SJCRH30 (cell line): Measurements from ENCODE around the gene BIRC6. TPM values are rescaled to one million over a fixed set of nuclear protein-coding genes. Genes with fewer than 3 reads are reported as not detected.
A peak's percentile ranks its signal among the peaks of the same experiment; 100 is the strongest.
"Not testable (repeated sequence)": the region's sequence is repeated elsewhere in the genome, so short reads cannot be mapped to it uniquely, and the experiment has no call there.

Experiments
- DNase-seq, 2 experiments: peaks; one replicate each; pipeline ENCODE4 v3.0.0-alpha.2; 2015 to 2020
- H3K27ac ChIP-seq: fragments of 250-450 bp; sonication (Bioruptor Pico); 2 replicates; pipeline ENCODE4 v1.5.1; 2020; ENCODE audit warnings: mild to moderate bottlenecking, moderate library complexity
- H3K27me3 ChIP-seq: fragments of 250-450 bp; sonication (Bioruptor Pico); 2 replicates; pipeline ENCODE4 v1.5.1; 2020; ENCODE audit warnings: mild to moderate bottlenecking, moderate library complexity
- H3K36me3 ChIP-seq: fragments of 250-450 bp; sonication (Bioruptor Pico); 2 replicates; pipeline ENCODE4 v1.5.1; 2020; ENCODE audit warnings: mild to moderate bottlenecking, moderate library complexity
- H3K4me1 ChIP-seq: fragments of 250-450 bp; sonication (Bioruptor Pico); 2 replicates; pipeline ENCODE4 v1.5.1; 2020; ENCODE audit warnings: mild to moderate bottlenecking, moderate library complexity
- H3K4me3 ChIP-seq: fragments of 250-450 bp; sonication (Bioruptor Pico); 2 replicates; pipeline ENCODE4 v1.5.1; 2020; ENCODE audit warnings: mild to moderate bottlenecking, moderate library complexity
- H3K9me3 ChIP-seq: fragments of 250-450 bp; sonication (Bioruptor Pico); replicated peaks from 2 replicates; pipeline ENCODE4 v1.5.1; 2020; ENCODE audit warnings: mild to moderate bottlenecking, moderate library complexity
- total RNA-seq: library from RNA; depleted of rRNA; stranded (reverse); fragments of >200 nt; shearing (Covaris generic); gene quantifications from 2 replicates; pipeline ENCODE4 v1.2.3, GENCODE V29; 2014

Gene BIRC6
- total RNA-seq, 1 experiment from 2014 or later: 113 TPM

DNA sequence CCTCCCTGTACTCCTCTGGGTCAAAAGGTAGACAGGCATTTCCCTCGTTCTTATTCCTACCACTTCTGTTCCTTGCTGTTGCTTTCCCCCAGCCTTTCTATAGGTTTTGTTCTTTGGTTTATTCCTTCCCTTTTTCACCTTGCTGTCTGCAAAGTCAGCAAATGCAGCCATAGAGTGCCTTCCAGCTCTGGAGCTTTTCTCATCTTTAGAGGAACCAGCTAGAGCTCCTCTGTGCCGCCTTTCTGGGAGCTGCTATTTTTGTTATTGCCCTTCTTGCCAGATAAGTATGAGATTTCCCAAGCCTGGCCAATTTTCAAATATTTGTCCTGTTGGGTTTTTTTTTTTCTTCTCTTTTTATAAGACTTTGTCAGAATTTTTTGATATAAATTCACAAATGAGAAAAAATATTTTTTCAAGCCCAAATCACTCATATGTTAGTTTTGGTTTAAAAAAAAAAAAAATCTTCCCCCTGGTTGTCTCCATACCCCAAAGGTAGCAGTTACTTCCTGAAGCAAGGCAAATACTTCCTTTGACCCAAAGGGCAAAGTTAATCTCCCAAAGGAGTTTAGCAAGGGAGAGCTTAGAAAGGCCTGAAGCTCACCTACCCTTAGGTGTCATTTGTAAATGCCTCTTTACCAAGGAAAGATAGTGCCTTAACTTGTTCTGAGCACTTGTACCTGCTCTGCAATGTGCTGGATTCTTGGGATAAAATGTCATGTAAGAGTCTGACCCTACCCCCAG lies 265.9 kb downstream of the BIRC6 start:
- H3K4me1 ChIP-seq: 0 out of 2 replicates have a peak, but pooled peaks cover 3% of the 10 kb centered on the region
- no peak for DNase-seq
- H3K4me3 ChIP-seq: no peak overlapping the region
- H3K27me3 ChIP-seq: no peaks in the 10 kb centered on the region
- no peak overlapping the region for H3K27ac ChIP-seq
- peaks cover 19% of the 10 kb centered on the region; the same call in 1 of the 2 replicates for H3K36me3 ChIP-seq
- no peaks in the 10 kb centered on the region for H3K9me3 ChIP-seq

DNA sequence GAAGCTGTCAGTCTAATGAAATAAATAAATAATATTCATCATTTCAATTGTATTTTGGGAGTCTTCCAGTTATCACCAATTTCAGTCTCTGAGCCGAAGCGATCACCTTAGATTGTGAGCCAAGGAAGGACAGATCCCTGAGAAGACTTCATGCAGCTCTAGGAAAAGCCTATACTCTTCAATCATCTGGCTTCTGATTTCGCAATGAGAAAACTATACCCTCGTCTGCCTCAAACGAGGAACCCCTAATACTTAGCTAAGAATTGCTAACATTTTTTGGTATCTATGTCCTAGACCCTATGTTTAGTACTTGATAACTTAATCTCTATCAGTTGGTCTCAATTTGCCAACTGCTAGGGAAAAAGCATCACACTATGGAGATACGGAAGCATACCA lies 266.5 kb downstream of the BIRC6 start:
- Histone ChIP-seq H3K27me3 (no peaks in the 10 kb centered on the region), H3K27ac (no peak overlapping the region), H3K4me1 (0 out of 2 replicates have a peak, but pooled peaks cover 3% of the 10 kb centered on the region), H3K9me3 (no peaks in the 10 kb centered on the region), H3K36me3 (peaks cover 15% of the 10 kb centered on the region; the same call in 1 of the 2 replicates), H3K4me3 (no peak overlapping the region)
- DNase-seq: no peak

DNA sequence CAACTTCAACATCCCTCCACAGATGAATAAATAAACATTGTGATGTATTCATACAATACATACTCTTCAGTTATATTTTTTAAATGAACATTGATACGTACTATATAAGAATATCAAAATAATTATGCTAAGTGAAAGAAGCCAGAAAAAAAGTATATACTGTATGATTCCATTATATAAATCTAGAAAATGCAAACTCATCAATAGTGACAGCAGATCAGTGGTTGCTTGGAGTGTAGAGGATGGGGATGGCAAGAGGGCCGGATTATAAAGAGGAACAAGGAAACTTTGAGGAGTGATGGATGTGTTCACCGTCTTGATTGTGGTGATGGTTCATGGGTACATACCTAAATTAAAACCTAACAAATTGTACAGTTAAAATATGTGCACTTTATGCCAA lies 268.0 kb downstream of the BIRC6 start:
- no peak for DNase-seq

DNA sequence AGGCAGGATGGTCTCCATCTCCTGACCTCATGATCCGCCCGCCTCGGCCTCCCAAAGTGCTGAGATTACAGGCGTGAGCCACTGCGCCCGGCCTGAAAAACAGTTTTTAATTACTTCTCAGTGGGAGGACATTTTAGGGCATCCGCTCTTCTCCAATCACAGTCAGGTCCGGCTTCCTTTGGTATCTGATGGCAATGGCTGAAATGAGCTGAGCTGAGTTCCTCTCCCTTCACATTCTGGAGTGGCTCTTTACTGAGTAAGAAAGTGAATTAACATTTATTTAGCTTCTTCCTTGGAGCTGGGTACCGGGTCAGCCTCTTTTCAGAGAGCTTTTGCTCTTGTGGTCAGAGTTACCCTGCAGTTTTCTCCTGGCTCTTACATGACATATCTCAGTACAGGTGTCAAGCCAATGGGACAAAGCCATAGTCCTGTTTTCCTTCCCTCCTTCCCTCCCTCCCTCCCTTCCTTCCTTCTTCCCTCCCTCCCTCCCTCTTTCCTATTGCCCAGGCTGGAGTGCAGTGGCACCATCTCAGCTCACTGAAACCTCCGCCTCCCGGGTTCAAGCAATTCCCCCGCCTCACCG lies 269.9 kb downstream of the BIRC6 start:
- H3K27me3 ChIP-seq: no peaks in the 10 kb centered on the region
- no peak for DNase-seq
- H3K4me1 ChIP-seq: 0 out of 2 replicates have a peak, but pooled peaks cover 3% of the 10 kb centered on the region
- peaks cover 4% of the 10 kb centered on the region; the same call in 1 of the 2 replicates for H3K36me3 ChIP-seq
- H3K4me3 ChIP-seq: no peak overlapping the region
- H3K27ac ChIP-seq: no peak overlapping the region
- no peaks in the 10 kb centered on the region for H3K9me3 ChIP-seq

More for the DNA sequence above, 268.0 kb downstream of the BIRC6 start:
- Histone ChIP-seq H3K4me3 (no peak overlapping the region), H3K36me3 (peaks cover 9% of the 10 kb centered on the region; the same call in 1 of the 2 replicates), H3K4me1 (0 out of 2 replicates have a peak, but pooled peaks cover 3% of the 10 kb centered on the region), H3K27ac (no peak overlapping the region), H3K27me3 (no peaks in the 10 kb centered on the region), H3K9me3 (no peaks in the 10 kb centered on the region)

DNA sequence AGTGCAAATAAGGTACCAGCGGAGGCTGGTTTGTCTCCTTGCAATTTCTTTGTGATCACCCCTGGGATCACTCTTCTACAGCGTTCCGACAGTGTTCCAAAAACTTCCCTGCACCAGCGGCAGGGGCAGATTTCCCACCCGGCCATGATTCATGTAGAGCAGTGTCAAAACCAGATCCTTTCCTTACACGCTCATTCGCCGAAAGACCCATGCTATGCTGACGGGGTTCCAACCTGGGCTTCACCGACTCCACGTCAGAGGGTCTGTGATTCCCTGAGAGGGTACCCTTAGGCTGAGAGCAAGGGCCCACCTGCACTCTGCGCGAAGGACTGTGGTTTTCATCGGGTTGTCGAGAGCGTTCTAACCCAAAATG lies 270.6 kb downstream of the BIRC6 start:
- 0 out of 2 replicates have a peak, but pooled peaks cover 3% of the 10 kb centered on the region for H3K4me1 ChIP-seq
- H3K4me3 ChIP-seq: peak overlapping the region; percentile 70
- H3K9me3 ChIP-seq: no peaks in the 10 kb centered on the region
- no peak for DNase-seq
- no peak overlapping the region for H3K27ac ChIP-seq
- no peaks in the 10 kb centered on the region for H3K27me3 ChIP-seq
- peaks cover 2% of the 10 kb centered on the region; the same call in 1 of the 2 replicates for H3K36me3 ChIP-seq

DNA sequence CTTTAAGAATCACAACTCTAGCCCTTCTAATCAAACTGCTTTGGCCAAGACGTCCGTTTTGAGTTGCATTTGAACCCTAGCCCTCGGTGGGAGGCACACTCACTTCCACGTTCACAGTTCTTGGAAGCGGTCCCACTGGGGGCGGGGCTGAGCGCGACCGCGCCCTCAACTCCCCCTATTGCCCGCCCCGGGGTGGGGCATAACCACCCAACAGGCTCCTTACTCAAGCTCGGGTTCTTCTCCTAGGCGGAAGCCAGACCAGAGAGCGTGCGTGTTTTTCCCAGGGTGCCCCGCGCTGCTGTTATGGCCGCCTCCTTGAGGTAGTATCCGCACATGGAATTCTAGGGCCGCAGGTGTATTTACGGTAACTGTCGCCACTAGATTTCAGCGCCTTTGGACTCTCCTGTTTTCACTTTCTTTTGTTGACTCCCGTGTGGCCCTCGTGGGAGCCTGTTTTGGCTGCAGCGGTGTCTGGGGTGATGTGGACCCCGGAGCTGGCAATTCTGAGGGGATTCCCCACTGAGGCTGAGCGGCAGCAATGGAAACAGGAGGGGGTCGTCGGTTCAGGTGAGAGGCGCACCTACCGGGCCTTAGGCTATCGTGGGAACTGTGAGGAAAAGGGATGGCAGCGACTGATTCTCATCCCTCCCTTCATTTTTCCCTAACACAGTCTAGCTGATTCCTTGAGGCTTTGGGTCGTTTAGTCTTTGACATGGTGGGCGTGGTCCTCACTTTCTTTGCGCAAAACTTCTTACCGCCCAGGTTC lies 271.2 kb downstream of the BIRC6 start, which contains the start of gene TTC27:
Gene TTC27 (plus strand): TSS at position 237 of the 766 bp plus-strand sequence. CDS start 243 bp downstream, at position 480.
- Histone ChIP-seq H3K9me3 (no peaks in the 10 kb centered on the region), H3K36me3 (peaks cover 2% of the 10 kb centered on the region; the same call in 1 of the 2 replicates), H3K27me3 (no peaks in the 10 kb centered on the region), H3K4me3 (peak within 1 kb of the TSS; percentile 70), H3K27ac (no peak within 1 kb of the TSS), H3K4me1 (0 out of 2 replicates have a peak, but pooled peaks cover 3% of the 10 kb centered on the region)
- peak; percentile 96 to 97 for DNase-seq

DNA sequence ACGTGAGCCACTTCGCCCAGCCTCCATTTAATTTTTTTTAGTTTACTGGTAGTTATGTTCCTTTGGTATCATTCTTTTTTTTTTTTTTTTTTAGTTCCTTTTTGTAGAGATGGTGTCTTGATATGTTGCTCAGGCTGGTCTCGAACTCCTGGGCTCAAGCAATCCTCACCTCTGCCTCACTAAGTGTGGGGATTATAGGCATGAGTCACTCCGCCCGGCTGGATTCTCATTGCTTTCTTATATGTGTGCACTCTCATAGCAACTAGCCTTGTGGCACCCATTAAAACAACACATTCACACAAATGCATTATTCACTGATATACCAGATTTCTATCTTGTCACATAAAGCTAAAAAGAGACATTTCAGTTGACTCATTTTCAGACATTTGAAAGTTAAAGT lies 275.3 kb downstream of the BIRC6 start:
- H3K27me3 ChIP-seq: no peaks in the 10 kb centered on the region
- H3K36me3 ChIP-seq: peaks cover 18% of the 10 kb centered on the region; the same call in 1 of the 2 replicates
- no peaks in the 10 kb centered on the region for H3K9me3 ChIP-seq
- DNase-seq: peak; percentile 14 to 17
- H3K4me3 ChIP-seq: no peak overlapping the region
- no peak overlapping the region for H3K27ac ChIP-seq
- H3K4me1 ChIP-seq: no peaks in the 10 kb centered on the region

DNA sequence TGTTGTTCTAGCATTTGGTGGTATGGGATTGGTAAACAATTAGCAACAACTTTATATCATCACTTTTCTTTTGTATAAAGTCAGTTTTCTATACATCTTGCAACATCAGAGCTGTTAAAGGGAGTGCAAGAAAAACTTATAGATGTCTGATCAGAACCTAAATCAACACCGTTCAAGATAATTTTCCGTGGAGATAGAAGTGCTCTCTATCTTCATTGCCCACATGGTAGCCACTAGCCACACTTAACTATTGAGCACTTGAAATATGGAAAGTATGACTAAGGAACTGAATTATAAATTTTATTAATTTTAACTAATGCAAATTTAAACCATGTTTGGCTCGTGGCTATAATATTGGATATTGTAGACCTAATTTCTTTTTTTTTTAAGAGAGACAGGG lies 276.2 kb downstream of the BIRC6 start:
- H3K4me3 ChIP-seq: no peak overlapping the region
- no peaks in the 10 kb centered on the region for H3K9me3 ChIP-seq
- H3K36me3 ChIP-seq: peaks cover 23% of the 10 kb centered on the region
- H3K27me3 ChIP-seq: no peaks in the 10 kb centered on the region
- H3K27ac ChIP-seq: no peak overlapping the region
- H3K4me1 ChIP-seq: no peaks in the 10 kb centered on the region
- DNase-seq: no peak

DNA sequence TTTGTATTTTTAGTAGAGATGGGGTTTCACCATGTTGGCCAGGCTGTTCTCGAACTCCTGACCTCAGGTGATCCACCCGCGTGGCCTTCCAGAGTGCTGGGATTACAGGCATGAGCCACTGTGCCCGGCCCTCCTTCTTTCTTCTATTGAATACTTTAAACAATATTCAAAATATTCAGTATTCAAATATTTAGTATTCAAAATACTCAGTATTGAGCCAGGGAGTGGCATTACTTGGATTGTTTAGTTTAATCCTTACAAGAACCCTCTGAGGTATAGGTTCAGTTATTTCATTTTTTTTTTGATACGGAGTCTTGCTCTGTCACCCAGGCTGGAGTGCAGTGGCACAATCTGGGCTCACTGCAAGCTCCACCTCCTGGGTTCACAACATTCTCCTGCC lies 281.7 kb downstream of the BIRC6 start:
- not testable (repeated sequence) for H3K4me1 ChIP-seq, H3K27ac ChIP-seq, H3K9me3 ChIP-seq, DNase-seq, H3K4me3 ChIP-seq, H3K27me3 ChIP-seq
- H3K36me3 ChIP-seq: peaks cover 30% of the 10 kb centered on the region

DNA sequence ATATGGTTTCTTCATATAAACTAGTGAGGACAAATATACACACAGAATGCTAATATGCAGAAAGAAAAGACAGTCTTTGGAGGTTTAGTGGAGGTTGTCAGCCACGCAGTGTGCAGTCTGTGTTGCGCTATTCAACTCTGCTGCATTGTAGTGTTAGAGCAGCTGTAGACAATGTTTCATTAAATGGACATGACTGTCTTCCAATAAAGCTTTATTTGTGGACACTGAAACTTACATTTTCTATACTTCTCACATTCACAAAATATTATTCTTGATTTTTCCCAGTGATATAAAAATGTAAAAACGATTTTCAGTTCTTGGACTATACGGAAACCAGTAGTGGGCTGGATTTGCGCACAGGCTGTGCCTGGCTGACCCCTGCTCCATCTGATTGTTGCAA lies 284.4 kb downstream of the BIRC6 start:
- no peak overlapping the region for H3K4me3 ChIP-seq
- H3K27me3 ChIP-seq: no peaks in the 10 kb centered on the region
- H3K4me1 ChIP-seq: no peaks in the 10 kb centered on the region
- peaks cover 23% of the 10 kb centered on the region for H3K36me3 ChIP-seq
- no peaks in the 10 kb centered on the region for H3K9me3 ChIP-seq
- DNase-seq: no peak
- no peak overlapping the region for H3K27ac ChIP-seq

DNA sequence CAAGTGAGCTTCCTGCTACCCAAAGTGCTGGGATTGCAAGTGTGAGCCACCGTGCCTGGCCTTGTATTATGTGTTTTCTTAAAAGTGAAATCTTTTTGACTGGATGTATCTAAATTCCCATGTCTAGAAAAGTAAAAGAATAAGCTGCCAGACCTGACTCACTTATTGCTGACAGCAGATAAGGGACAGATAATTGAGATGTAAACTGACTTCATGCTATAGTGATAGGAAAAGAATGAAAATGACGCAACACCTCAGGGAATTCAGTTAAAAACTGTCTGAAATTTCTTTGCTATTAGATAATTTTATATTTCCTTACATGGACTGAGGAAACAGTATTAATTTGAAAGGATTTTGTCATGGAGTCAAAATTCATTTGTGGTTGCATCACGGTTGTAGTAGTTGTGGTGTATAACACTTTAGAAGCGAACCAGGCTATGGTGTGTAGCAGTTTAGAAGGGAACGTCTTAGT lies 290.4 kb downstream of the BIRC6 start:
- no peak for DNase-seq
- Histone ChIP-seq H3K27me3 (no peaks in the 10 kb centered on the region), H3K27ac (no peak overlapping the region), H3K36me3 (peaks cover 19% of the 10 kb centered on the region), H3K9me3 (no peaks in the 10 kb centered on the region), H3K4me3 (no peak overlapping the region), H3K4me1 (no peaks in the 10 kb centered on the region)

DNA sequence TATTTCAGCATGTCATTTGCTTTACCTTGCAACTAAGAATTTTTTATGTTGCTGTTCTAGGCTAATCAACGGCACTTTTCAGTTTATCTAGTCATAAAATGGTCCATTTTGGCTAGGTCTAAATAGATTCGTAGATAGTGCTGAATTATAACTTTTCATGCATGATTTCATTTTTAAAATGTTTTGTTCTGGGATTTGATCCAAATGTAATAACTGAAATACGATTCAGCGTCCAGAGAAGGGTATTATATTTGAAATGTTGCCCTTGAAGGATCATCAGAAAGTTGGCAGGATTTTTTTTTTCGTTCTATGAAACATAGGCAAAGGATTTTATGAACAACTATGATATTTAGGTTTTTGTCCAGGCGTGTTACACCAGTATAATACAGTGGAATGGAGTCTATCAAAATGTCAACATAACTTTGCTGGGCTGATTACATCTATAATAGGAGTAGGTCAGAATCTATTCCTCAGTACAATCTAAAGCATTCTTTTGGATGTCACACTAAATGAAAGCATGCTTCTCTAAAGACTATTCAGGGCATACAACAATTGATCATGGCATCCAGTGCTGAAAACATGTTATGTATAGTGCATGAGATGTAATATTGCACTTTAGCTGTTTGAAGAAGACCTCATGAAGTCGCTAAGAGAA lies 295.9 kb downstream of the BIRC6 start:
- DNase-seq: no peak

DNA sequence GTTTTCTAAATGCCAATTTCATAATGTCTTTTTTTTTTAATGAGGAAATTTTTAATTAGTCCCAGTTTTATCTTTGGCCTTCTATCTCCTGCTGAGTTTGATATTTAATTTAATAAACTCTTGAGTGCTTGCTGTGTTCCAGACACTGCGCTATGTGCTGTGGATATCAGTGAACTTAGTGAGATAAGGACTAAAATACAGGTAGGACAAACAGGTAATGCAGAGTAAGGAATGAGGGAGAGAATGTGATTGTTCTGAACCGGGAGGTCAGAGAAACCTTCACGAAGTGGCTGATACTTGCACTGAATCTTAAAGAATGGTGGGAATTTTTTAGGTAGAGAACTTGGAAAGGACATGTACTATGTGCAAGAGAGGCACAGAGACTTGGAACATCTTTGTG lies 299.2 kb downstream of the BIRC6 start:
- Histone ChIP-seq H3K4me1 (no peaks in the 10 kb centered on the region), H3K36me3 (peaks cover 22% of the 10 kb centered on the region), H3K9me3 (no peaks in the 10 kb centered on the region), H3K4me3 (no peak overlapping the region), H3K27me3 (no peaks in the 10 kb centered on the region), H3K27ac (no peak overlapping the region)
- DNase-seq: no peak

More for the DNA sequence above, 295.9 kb downstream of the BIRC6 start:
- H3K27me3 ChIP-seq: no peaks in the 10 kb centered on the region
- H3K4me3 ChIP-seq: no peak overlapping the region
- H3K27ac ChIP-seq: no peak overlapping the region
- H3K9me3 ChIP-seq: no peaks in the 10 kb centered on the region
- H3K36me3 ChIP-seq: peaks cover 11% of the 10 kb centered on the region
- H3K4me1 ChIP-seq: no peaks in the 10 kb centered on the region

DNA sequence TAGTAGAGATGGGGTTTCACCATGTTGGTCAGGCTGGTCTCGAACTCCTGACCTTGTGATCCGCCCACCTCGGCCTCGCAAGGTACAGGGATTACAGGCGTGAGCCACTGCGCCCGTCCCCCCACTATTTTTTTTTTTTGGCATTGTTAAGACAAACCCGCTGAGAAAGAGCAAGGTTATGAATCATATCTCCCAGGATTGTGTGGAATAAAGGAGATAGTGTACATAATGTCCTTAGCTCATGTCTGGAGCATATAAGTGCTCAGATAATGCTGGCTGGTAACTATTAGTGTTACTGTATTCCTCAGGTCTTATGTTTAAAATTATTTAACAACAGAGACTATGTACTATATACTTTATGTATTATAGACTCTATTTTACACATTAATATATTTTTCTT lies 307.0 kb downstream of the BIRC6 start:
- no peak for DNase-seq
- no peak overlapping the region for H3K27ac ChIP-seq
- H3K9me3 ChIP-seq: peaks cover 6% of the 10 kb centered on the region; the same call in 1 of the 2 replicates
- H3K4me1 ChIP-seq: no peaks in the 10 kb centered on the region
- H3K4me3 ChIP-seq: no peak overlapping the region
- no peaks in the 10 kb centered on the region for H3K27me3 ChIP-seq
- H3K36me3 ChIP-seq: peaks cover 20% of the 10 kb centered on the region
